PC-3 (cell line): ENCODE data around the gene FMNL1. TPM values are rescaled to one million over a fixed set of nuclear protein-coding genes. Genes with fewer than 3 reads are reported as not detected.

Source experiments
- ATAC-seq: fragments of 200-7000 bp; cut with Tn5 transposase; 2 replicates; pipeline ENCODE4 v1.9.1; 2020; ENCODE audit warnings: mild to moderate bottlenecking, moderate library complexity
- BruUV-seq: library from RNA; stranded (reverse); fragments of 400-500 nt; replicated peaks from 2 replicates; lab custom pipeline; 2021; lab: Mats Ljungman, UMichigan
- CTCF ChIA-PET: fragments of 300-600 bp; sonication (Branson Sonifier 250); formaldehyde crosslinking; loops from one replicate; lab custom pipeline; 2022; ENCODE audit warnings: antibody characterized with exemption; lab: Charles Lee
- POLR2A ChIA-PET: fragments of 300-600 bp; sonication (Branson Sonifier 250); formaldehyde crosslinking; loops from one replicate; lab custom pipeline; 2022; ENCODE audit warnings: antibody characterized with exemption; ENCODE audit not compliant: unreplicated experiment; lab: Charles Lee
- DNase-seq: peaks from one replicate; pipeline ENCODE4 v3.0.0-alpha.2; 2015
- H2AFZ ChIP-seq: fragments of 300-600 bp; sonication (generic); 2 replicates; pipeline ENCODE4 v1.6.0; 2016; ENCODE audit warnings: antibody characterized with exemption, low read length
- H3F3A ChIP-seq: fragments of 300-600 bp; sonication (generic); one replicate; pipeline ENCODE4 v1.6.0; 2017; ENCODE audit warnings: antibody characterized with exemption, low read length, control low read depth, mild to moderate bottlenecking; ENCODE audit not compliant: unreplicated experiment
- H3K27ac ChIP-seq: fragments of 300-600 bp; sonication (generic); 2 replicates; pipeline ENCODE4 v1.5.1; 2016; ENCODE audit warnings: mild to moderate bottlenecking, low read length
- H3K27me3 ChIP-seq: fragments of 300-600 bp; sonication (generic); 2 replicates; pipeline ENCODE4 v1.6.1; 2016; ENCODE audit warnings: low read length, mixed read lengths
- H3K36me3 ChIP-seq: fragments of 300-600 bp; sonication (generic); 2 replicates; pipeline ENCODE4 v1.6.1; 2016; ENCODE audit warnings: low read depth, mixed run types, low read length, mixed read lengths
- H3K4me1 ChIP-seq: fragments of 300-600 bp; sonication (generic); 2 replicates; pipeline ENCODE4 v1.5.1; 2016; ENCODE audit warnings: low read length; ENCODE audit not compliant: insufficient read depth
- H3K4me2 ChIP-seq: fragments of 300-600 bp; sonication (generic); 2 replicates; pipeline ENCODE4 v1.6.0; 2016; ENCODE audit warnings: low read length
- H3K4me3 ChIP-seq: fragments of 300-600 bp; sonication (generic); 2 replicates; pipeline ENCODE4 v1.5.1; 2016; ENCODE audit warnings: mild to moderate bottlenecking, low read length, mixed read lengths
- H3K79me2 ChIP-seq: fragments of 300-600 bp; sonication (generic); 2 replicates; pipeline ENCODE4 v1.6.1; 2017; ENCODE audit warnings: low read length, mixed read lengths
- H3K9ac ChIP-seq: fragments of 300-600 bp; sonication (generic); 2 replicates; pipeline ENCODE4 v1.6.0; 2016; ENCODE audit warnings: mild to moderate bottlenecking, low read length
- H3K9me2 ChIP-seq: fragments of 300-600 bp; sonication (generic); replicated peaks from 2 replicates; pipeline ENCODE4 v1.6.1; 2016; ENCODE audit warnings: mixed run types, low read length, mixed read lengths
- H3K9me3 ChIP-seq: fragments of 300-600 bp; sonication (generic); 2 replicates; pipeline ENCODE4 v1.6.1; 2016; ENCODE audit warnings: low read length, mixed read lengths
- H4K20me1 ChIP-seq: fragments of 300-600 bp; sonication (generic); 2 replicates; pipeline ENCODE4 v1.6.1; 2016; ENCODE audit warnings: low read length, mixed read lengths
- EZH2 ChIP-seq: fragments of 300-600 bp; sonication (generic); IDR thresholded peaks from one replicate; pipeline ENCODE4 v1.6.1; 2017; ENCODE audit warnings: antibody characterized with exemption, mild to moderate bottlenecking, low read length; ENCODE audit not compliant: unreplicated experiment
- EZH2phosphoT487 ChIP-seq: fragments of 300-600 bp; sonication (generic); IDR thresholded peaks from 2 replicates; pipeline ENCODE4 v1.6.1; 2018; ENCODE audit warnings: mild to moderate bottlenecking, antibody characterized with exemption, low read length, borderline replicate concordance
- intact Hi-C: fragments of 100-400 bp; cut with micrococcal nuclease; formaldehyde crosslinking; loops from 2 replicates; pipeline ENCODE4 v1.9.0; 2023
- total RNA-seq: library from RNA; depleted of rRNA; stranded (reverse); fragments of >200 nt; gene quantifications from 2 replicates; pipeline ENCODE4 v1.2.3, GENCODE V29; 2014
- TF ChIP-seq, protein P1 (sequence below): fragments of 300-600 bp; sonication (generic); conservative IDR thresholded peaks from 2 replicates; pipeline ENCODE4 v1.5.1; 2017; ENCODE audit warnings: antibody characterized with exemption, low read depth, mild to moderate bottlenecking, low read length

The FMNL1 gene
- total RNA-seq, 1 experiment from 2014 or later: 8.2 TPM

- no peaks in the 10 kb centered on the region for H3F3A ChIP-seq
- no peaks in the 10 kb centered on the region for H3K4me1 ChIP-seq
- H3K27me3 ChIP-seq: no peaks in the 10 kb centered on the region
- no peaks in the 10 kb centered on the region for H3K9me2 ChIP-seq
- ChIA-PET POLR2A (no interaction called here), CTCF (no interaction called here)
- no peak overlapping the region for H3K4me2 ChIP-seq
- intact Hi-C loops: no loop called here
- no peaks in the 10 kb centered on the region for H4K20me1 ChIP-seq
- 0 out of 2 replicates have a peak overlapping the region, but pooled peaks have one; percentile 35 for H2AFZ ChIP-seq
- H3K36me3 ChIP-seq: no peaks in the 10 kb centered on the region
- H3K9me3 ChIP-seq: no peaks in the 10 kb centered on the region
- no peak overlapping the region for H3K9ac ChIP-seq
- no peak overlapping the region for H3K27ac ChIP-seq
- TF ChIP-seq EZH2 (no peak), EZH2phosphoT487 (no peak)
- TF ChIP-seq, protein P1, sequence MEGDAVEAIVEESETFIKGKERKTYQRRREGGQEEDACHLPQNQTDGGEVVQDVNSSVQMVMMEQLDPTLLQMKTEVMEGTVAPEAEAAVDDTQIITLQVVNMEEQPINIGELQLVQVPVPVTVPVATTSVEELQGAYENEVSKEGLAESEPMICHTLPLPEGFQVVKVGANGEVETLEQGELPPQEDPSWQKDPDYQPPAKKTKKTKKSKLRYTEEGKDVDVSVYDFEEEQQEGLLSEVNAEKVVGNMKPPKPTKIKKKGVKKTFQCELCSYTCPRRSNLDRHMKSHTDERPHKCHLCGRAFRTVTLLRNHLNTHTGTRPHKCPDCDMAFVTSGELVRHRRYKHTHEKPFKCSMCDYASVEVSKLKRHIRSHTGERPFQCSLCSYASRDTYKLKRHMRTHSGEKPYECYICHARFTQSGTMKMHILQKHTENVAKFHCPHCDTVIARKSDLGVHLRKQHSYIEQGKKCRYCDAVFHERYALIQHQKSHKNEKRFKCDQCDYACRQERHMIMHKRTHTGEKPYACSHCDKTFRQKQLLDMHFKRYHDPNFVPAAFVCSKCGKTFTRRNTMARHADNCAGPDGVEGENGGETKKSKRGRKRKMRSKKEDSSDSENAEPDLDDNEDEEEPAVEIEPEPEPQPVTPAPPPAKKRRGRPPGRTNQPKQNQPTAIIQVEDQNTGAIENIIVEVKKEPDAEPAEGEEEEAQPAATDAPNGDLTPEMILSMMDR: no peak
- DNase-seq (no peak), ATAC-seq (no peak)
- BruUV-seq: no TSS peak
- no peak overlapping the region for H3K4me3 ChIP-seq
- H3K79me2 ChIP-seq: no peaks in the 10 kb centered on the region
These were observed 31.0 kb upstream of the FMNL1 start for GRCh38 chr17:45190503-45191255.

- Histone ChIP-seq H3K27ac (no peak overlapping the region), H3K4me1 (peaks cover 16% of the 10 kb centered on the region), H3K27me3 (no peaks in the 10 kb centered on the region), H3K9ac (no peak overlapping the region), H3K36me3 (no peaks in the 10 kb centered on the region), H4K20me1 (no peaks in the 10 kb centered on the region), H3K4me3 (no peak overlapping the region), H3K79me2 (no peaks in the 10 kb centered on the region), H3K4me2 (no peak overlapping the region), H2AFZ (no peak overlapping the region), H3F3A (no peaks in the 10 kb centered on the region), H3K9me2 (no peaks in the 10 kb centered on the region), H3K9me3 (no peaks in the 10 kb centered on the region)
- CTCF ChIA-PET: interaction anchor here (0.7 to 1.3 kb wide), 3 partner anchors 37 to 60 kb away, joined by 3 to 17 read pairs (median 4); partner anchors contain the start of gene ACBD4
- TF ChIP-seq EZH2 (no peak), EZH2phosphoT487 (no peak)
- TF ChIP-seq, protein P1: no peak
- intact Hi-C loops: no loop called here
- DNase-seq (no peak), ATAC-seq (no peak)
- POLR2A ChIA-PET: interaction anchor here (0.6 kb wide), 1 partner anchor 47 kb away, joined by 18 read pairs; no protein-coding TSS in a partner anchor
- BruUV-seq: no TSS peak
These were observed 26.3 kb upstream of the FMNL1 start for GRCh38 chr17:45195424-45195823.

DNA sequence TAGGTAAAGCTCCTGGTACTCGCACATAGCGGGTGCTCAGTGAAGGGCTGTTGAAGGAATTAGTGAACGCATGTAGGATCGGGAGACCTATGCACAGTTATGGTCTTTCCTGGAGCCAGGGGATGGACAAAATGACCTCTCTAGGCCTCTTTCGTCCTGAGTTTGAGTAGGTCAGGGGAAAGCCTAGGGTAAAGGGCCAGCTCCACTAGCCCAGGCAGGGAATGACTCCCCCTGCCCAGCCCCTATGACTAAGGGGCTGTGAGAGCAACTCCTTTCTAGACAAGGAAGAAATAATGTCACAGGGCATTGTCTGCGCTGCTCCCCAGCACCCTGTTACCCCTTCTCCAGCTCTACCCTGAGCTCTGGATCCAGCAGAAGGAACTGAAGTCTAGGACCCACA, 24.6 kb upstream of the FMNL1 start:
- ChIA-PET POLR2A (interaction anchor here (0.5 to 2.0 kb wide), 6 partner anchors 21 to 62 kb away, joined by 3 to 22 read pairs (median 4); partner anchors contain the start of genes ACBD4 and HEXIM1), CTCF (interaction anchor here (0.6 to 2.5 kb wide), 9 partner anchors 21 to 62 kb away, joined by 3 to 175 read pairs (median 12); partner anchors contain the start of genes ACBD4, HEXIM1 and HEXIM2)
- TF ChIP-seq, protein P1: no peak
- no peak for TF ChIP-seq EZH2phosphoT487
- no peak for TF ChIP-seq EZH2
- H3K9me2 ChIP-seq: no peaks in the 10 kb centered on the region
- no peaks in the 10 kb centered on the region for H3K79me2 ChIP-seq
- H3K4me3 ChIP-seq: no peak overlapping the region
- H3K27me3 ChIP-seq: no peaks in the 10 kb centered on the region
- H3K4me1 ChIP-seq: peaks cover 16% of the 10 kb centered on the region
- no peaks in the 10 kb centered on the region for H3K9me3 ChIP-seq
- H3K27ac ChIP-seq: no peak overlapping the region
- intact Hi-C loops: no loop called here
- no peaks in the 10 kb centered on the region for H3K36me3 ChIP-seq
- H3F3A ChIP-seq: no peaks in the 10 kb centered on the region
- no peak overlapping the region for H3K9ac ChIP-seq
- H3K4me2 ChIP-seq: peak overlapping the region; percentile 65
- H4K20me1 ChIP-seq: no peaks in the 10 kb centered on the region
- peak overlapping the region; percentile 68 for H2AFZ ChIP-seq
- ATAC-seq (peak; percentile 6), DNase-seq (peak; percentile 31)
- BruUV-seq: no TSS peak
